Prostate gland (tissue), 2 donors: Measurements from ENCODE around the gene ALG1.

Experiments used
- POLR2A ChIP-seq: fragments of 450-650 bp; IDR thresholded peaks from one replicate; pipeline ENCODE4 v1.6.1; 2016; ENCODE audit warnings: antibody characterized with exemption, mild to moderate bottlenecking
- POLR2AphosphoS5 ChIP-seq: sonication (generic); formaldehyde crosslinking; IDR thresholded peaks from one replicate; pipeline ENCODE4 v1.6.1; 2017; ENCODE audit warnings: antibody characterized with exemption
- TF ChIP-seq, protein P1 (sequence below), 4 experiments: fragments of 200-600 bp in 2 of 4; fragments of 450-650 bp in 2 of 4; sonication (generic) in 2 of 4; IDR thresholded peaks; 1 replicate in 3 of 4; 2 replicates in 1 of 4; pipeline ENCODE4 v1.5.1; 2016 to 2019; ENCODE audit warnings: antibody characterized with exemption in 4 of 4, mild to moderate bottlenecking in 2 of 4, moderate library complexity in 2 of 4

DNA sequence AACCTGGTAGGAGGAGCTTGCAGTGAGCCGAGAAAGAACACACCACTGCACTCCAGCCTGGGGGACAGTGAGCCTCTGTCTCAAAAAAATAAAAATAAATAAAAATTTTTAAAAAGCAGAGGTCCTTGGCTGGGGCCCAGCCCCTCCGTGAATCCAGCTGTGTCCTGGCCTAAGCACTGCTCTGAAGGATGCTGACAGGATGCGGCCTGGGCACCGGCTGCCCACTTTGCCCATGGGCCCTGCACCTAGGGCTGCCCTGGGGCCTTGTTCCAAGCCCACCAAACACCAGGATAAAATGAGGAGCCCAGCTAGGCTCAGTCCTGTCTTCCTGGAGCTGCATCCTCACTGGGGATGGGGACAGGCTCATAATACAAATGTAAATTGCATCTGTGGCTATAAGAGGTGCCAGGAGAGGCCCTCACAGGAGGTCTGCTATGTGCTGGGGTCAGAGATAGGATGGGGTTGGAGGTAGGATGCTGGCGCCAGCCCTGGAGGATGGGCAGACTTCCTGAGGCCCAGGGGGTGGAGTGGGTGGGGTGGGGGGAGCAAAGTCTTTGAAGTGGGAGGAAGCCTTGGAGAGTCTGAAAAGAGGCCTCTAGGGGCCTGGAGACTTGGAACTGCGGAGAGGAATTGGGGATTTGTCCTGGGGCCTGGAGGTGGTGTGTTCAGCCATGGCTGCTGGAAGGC is 12.1 kb upstream of the ALG1 start:
- TF ChIP-seq, protein P1, sequence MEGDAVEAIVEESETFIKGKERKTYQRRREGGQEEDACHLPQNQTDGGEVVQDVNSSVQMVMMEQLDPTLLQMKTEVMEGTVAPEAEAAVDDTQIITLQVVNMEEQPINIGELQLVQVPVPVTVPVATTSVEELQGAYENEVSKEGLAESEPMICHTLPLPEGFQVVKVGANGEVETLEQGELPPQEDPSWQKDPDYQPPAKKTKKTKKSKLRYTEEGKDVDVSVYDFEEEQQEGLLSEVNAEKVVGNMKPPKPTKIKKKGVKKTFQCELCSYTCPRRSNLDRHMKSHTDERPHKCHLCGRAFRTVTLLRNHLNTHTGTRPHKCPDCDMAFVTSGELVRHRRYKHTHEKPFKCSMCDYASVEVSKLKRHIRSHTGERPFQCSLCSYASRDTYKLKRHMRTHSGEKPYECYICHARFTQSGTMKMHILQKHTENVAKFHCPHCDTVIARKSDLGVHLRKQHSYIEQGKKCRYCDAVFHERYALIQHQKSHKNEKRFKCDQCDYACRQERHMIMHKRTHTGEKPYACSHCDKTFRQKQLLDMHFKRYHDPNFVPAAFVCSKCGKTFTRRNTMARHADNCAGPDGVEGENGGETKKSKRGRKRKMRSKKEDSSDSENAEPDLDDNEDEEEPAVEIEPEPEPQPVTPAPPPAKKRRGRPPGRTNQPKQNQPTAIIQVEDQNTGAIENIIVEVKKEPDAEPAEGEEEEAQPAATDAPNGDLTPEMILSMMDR (IDR thresholded peaks at IDR 0.05) = no peak
- TF ChIP-seq POLR2A (no peak), POLR2AphosphoS5 (no peak)
